K562 (cell line): ENCODE measurements around the gene HSF5. TPM values are rescaled to one million over a fixed set of nuclear protein-coding genes. Genes with fewer than 3 reads are reported as not detected.

ENCODE experiments used
- ELF4 ChIP-seq: fragments of 450-650 bp; formaldehyde crosslinking; IDR thresholded peaks from 2 replicates; pipeline ENCODE4 v1.4.0; 2022; ENCODE audit warnings: missing genetic modification characterization
- FOXK1 ChIP-seq: sonication (generic); formaldehyde crosslinking; IDR thresholded peaks from 2 replicates; pipeline ENCODE4 v1.8.0; 2022; ENCODE audit warnings: missing genetic modification reagents, mild to moderate bottlenecking, borderline replicate concordance
- GATA2 ChIP-seq: sonication (generic); formaldehyde crosslinking; IDR thresholded peaks from 2 replicates; pipeline ENCODE4 v1.4.0; 2020; ENCODE audit warnings: mild to moderate bottlenecking, missing genetic modification reagents
- HCFC1 ChIP-seq: IDR thresholded peaks from 2 replicates; pipeline ENCODE4 v1.6.1; 2012; ENCODE audit warnings: low read depth, low read length, improper control_type of control experiment
- ID3 ChIP-seq, 2 experiments: fragments of 250-450 bp in 1 of 2; fragments of 450-650 bp in 1 of 2; sonication (Bioruptor Pico) in 1 of 2; IDR thresholded peaks; 2 replicates each; pipeline versions ENCODE4 v1.6.1 to v1.8.0; 2016 to 2021; ENCODE audit warnings: mild to moderate bottlenecking in 2 of 2, moderate library complexity in 2 of 2, missing compliant biosample characterization in 1 of 2, missing genetic modification characterization in 1 of 2
- NR2C2 ChIP-seq, 2 experiments: fragments of 200-800 bp in 1 of 2; sonication (Bioruptor generic) in 1 of 2; sonication (generic) in 1 of 2; formaldehyde crosslinking in 1 of 2; IDR thresholded peaks; 2 replicates each; pipeline versions ENCODE4 v1.6.1 to v1.8.0; 2016 to 2022; ENCODE audit warnings: mild to moderate bottlenecking in 1 of 2, missing compliant biosample characterization in 1 of 2, missing genetic modification characterization in 1 of 2, missing genetic modification reagents in 1 of 2
- SIN3B ChIP-seq: fragments of 450-650 bp; IDR thresholded peaks from 2 replicates; pipeline ENCODE4 v1.6.1; 2017; ENCODE audit warnings: low read depth, mild to moderate bottlenecking, moderate library complexity
- SMAD1 ChIP-seq: fragments of 150-350 bp; IDR thresholded peaks from 2 replicates; pipeline ENCODE4 v1.6.1; 2014; ENCODE audit warnings: low read length, low read depth; ENCODE audit not compliant: partially characterized antibody
- SREBF1 ChIP-seq: fragments of 150-350 bp; IDR thresholded peaks from 2 replicates; pipeline ENCODE4 v1.6.1; 2014; ENCODE audit warnings: antibody characterized with exemption, low read depth, low read length, borderline replicate concordance
- USF2 ChIP-seq: sonication (generic); formaldehyde crosslinking; IDR thresholded peaks from 2 replicates; pipeline ENCODE4 v1.5.0; 2020; ENCODE audit warnings: missing genetic modification reagents
- ZBTB17 ChIP-seq: fragments of 450-650 bp; formaldehyde crosslinking; IDR thresholded peaks from 2 replicates; pipeline ENCODE4 v1.4.0; 2020; ENCODE audit warnings: mild to moderate bottlenecking
- ZBTB8A ChIP-seq: fragments of 450-650 bp; IDR thresholded peaks from 2 replicates; pipeline ENCODE4 v1.6.1; 2018; ENCODE audit warnings: mild to moderate bottlenecking, moderate library complexity; ENCODE audit not compliant: partially characterized antibody
- ZNF239 ChIP-seq: fragments of 250-450 bp; sonication (Bioruptor Pico); IDR thresholded peaks from 2 replicates; pipeline ENCODE4 v1.4.0; 2020; ENCODE audit warnings: mild to moderate bottlenecking
- ZNF274 ChIP-seq: IDR thresholded peaks from 2 replicates; pipeline ENCODE4 v1.6.1; 2011; ENCODE audit warnings: low read depth, mild to moderate bottlenecking, low read length, moderate library complexity, borderline replicate concordance
- ZNF431 ChIP-seq: sonication (generic); formaldehyde crosslinking; IDR thresholded peaks from 2 replicates; pipeline ENCODE4 v1.8.0; 2022; ENCODE audit warnings: mild to moderate bottlenecking, missing genetic modification reagents
- polyA plus RNA-seq, 8 experiments: library from polyadenylated mRNA; depleted of rRNA in 4 of 8; stranded (reverse) in 5 of 8; unstranded in 3 of 8; fragments of >200 nt; fragmentation: Nextera tagmentation in 2 of 8; fragmentation: Illumina TruSeq in 1 of 8; extraction: Ambion mirVana in 2 of 8; extraction: Trizol in 1 of 8; gene quantifications; 2 replicates each; pipeline versions ENCODE4 v1.2.1 to v1.2.3, GENCODE V29; 2011 to 2014; ENCODE audit warnings: inconsistent platforms in 1 of 8, missing spikeins in 1 of 8
- total RNA-seq, 7 experiments: library from RNA; depleted of rRNA in 6 of 7; stranded (reverse); fragments of >200 nt in 6 of 7; fragmentation: Illumina TruSeq in 2 of 7; extraction: Trizol in 2 of 7; gene quantifications; 2 replicates each; pipeline versions ENCODE4 v1.2.1 to v1.2.3, GENCODE V29; 2011 to 2021; ENCODE audit warnings: low replicate concordance in 1 of 7
- TF ChIP-seq, protein P1 (sequence below): sonication (generic); formaldehyde crosslinking; IDR thresholded peaks from 2 replicates; pipeline ENCODE4 v1.8.0; 2022; ENCODE audit warnings: mild to moderate bottlenecking, missing genetic modification reagents
- TF ChIP-seq, protein P2 (sequence below): fragments of 150-350 bp; IDR thresholded peaks from 2 replicates; pipeline ENCODE4 v1.6.1; 2014; ENCODE audit warnings: low read depth, mild to moderate bottlenecking, low read length, borderline replicate concordance
- TF ChIP-seq, protein P3 (sequence below): sonication (generic); formaldehyde crosslinking; IDR thresholded peaks from 2 replicates; pipeline ENCODE4 v1.8.1; 2023; ENCODE audit warnings: mild to moderate bottlenecking, missing genetic modification reagents

Gene HSF5
- total and polyA plus RNA-seq, 9 of the 15 experiments (the other 6 are each of a cell fraction or from before 2014, with no cell fraction given): 0.04 TPM; not detected in 8

DNA sequence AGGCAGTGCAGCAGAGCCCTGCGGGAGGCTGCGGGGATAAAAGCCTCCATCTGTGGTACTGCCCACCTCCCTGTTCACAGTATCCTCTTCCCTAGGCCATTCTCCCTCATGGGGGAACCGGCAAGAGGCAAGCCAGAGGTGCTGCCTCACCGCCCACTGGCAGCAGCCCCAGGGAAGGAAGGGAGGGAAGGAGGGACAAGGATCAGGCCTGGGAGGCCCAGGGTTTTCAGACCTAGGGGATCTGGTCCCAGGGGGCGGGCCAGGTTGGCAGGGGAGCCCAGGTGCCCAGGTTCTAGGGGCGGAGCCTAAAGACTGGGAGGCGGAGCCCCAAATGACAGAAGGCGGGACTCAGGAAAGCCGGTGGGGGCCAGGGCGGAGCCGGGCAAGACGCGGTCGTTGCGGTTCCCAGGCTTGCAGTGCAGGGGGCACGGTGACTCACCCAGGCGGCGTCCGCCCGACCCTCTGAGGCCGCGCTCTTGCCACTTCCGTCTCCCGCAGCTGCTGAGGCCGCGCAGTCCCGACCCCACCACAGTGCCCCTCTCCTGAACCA, 29.2 kb upstream of the HSF5 start (continued):
- TF ChIP-seq ZNF274 (no peak), ZBTB8A (no peak), SIN3B (peak; percentile 30; the same call in 1 of the 2 replicates), ZNF239 (CRISPR knock-in tag) (no peak), SREBF1 (no peak), GATA2 (CRISPR knock-in tag) (no peak), FOXK1 (CRISPR knock-in tag) (no peak), HCFC1 (no peak), NR2C2 (CRISPR knock-in tag; IDR thresholded peaks at IDR 0.05) (no peak), NR2C2 (tag; IDR thresholded peaks at IDR 0.05) (no peak), USF2 (CRISPR knock-in tag) (no peak), ELF4 (CRISPR knock-in tag) (no peak), SMAD1 (no peak), ZNF431 (CRISPR knock-in tag) (no peak), ID3 (CRISPR knock-in tag; IDR thresholded peaks at IDR 0.05) (no peak), ID3 (tag; IDR thresholded peaks at IDR 0.05) (no peak), ZBTB17 (CRISPR knock-in tag) (no peak)
- TF ChIP-seq, protein P1, sequence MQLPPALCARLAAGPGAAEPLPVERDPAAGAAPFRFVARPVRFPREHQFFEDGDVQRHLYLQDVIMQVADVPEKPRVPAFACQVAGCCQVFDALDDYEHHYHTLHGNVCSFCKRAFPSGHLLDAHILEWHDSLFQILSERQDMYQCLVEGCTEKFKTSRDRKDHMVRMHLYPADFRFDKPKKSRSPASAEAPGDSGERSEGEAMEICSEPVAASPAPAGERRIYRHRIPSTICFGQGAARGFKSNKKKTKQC: peak; percentile 93
- TF ChIP-seq, protein P2, sequence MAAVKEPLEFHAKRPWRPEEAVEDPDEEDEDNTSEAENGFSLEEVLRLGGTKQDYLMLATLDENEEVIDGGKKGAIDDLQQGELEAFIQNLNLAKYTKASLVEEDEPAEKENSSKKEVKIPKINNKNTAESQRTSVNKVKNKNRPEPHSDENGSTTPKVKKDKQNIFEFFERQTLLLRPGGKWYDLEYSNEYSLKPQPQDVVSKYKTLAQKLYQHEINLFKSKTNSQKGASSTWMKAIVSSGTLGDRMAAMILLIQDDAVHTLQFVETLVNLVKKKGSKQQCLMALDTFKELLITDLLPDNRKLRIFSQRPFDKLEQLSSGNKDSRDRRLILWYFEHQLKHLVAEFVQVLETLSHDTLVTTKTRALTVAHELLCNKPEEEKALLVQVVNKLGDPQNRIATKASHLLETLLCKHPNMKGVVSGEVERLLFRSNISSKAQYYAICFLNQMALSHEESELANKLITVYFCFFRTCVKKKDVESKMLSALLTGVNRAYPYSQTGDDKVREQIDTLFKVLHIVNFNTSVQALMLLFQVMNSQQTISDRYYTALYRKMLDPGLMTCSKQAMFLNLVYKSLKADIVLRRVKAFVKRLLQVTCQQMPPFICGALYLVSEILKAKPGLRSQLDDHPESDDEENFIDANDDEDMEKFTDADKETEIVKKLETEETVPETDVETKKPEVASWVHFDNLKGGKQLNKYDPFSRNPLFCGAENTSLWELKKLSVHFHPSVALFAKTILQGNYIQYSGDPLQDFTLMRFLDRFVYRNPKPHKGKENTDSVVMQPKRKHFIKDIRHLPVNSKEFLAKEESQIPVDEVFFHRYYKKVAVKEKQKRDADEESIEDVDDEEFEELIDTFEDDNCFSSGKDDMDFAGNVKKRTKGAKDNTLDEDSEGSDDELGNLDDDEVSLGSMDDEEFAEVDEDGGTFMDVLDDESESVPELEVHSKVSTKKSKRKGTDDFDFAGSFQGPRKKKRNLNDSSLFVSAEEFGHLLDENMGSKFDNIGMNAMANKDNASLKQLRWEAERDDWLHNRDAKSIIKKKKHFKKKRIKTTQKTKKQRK: no peak
- TF ChIP-seq, protein P3, sequence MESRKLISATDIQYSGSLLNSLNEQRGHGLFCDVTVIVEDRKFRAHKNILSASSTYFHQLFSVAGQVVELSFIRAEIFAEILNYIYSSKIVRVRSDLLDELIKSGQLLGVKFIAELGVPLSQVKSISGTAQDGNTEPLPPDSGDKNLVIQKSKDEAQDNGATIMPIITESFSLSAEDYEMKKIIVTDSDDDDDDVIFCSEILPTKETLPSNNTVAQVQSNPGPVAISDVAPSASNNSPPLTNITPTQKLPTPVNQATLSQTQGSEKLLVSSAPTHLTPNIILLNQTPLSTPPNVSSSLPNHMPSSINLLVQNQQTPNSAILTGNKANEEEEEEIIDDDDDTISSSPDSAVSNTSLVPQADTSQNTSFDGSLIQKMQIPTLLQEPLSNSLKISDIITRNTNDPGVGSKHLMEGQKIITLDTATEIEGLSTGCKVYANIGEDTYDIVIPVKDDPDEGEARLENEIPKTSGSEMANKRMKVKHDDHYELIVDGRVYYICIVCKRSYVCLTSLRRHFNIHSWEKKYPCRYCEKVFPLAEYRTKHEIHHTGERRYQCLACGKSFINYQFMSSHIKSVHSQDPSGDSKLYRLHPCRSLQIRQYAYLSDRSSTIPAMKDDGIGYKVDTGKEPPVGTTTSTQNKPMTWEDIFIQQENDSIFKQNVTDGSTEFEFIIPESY: no peak
